ENCODE data around the gene RGS9.
"Not testable (repeated sequence)": the region's sequence is repeated elsewhere in the genome, so short reads cannot be mapped to it uniquely, and the experiment has no call there.

RGS9 gene

GRCh38 chr17:65174974-65175373, 37.8 kb downstream of the RGS9 start:
- Histone ChIP-seq H3K9me3 (no peaks in the 10 kb centered on the region), H3K4me3 (ENCODE audit: low read depth in 1 of 2, low read length in 1 of 2) (no peak overlapping the region), H3K27ac (no peak overlapping the region), H3K4me1 (ENCODE audit: control insufficient read depth in 1 of 2, insufficient read depth in 1 of 2, low read depth in 1 of 2, low read length in 1 of 2) (peaks cover 0 to 4% of the 10 kb centered on the region in 2 experiments), H3K36me3 (no peaks in the 10 kb centered on the region), H3K27me3 (peaks cover 11% of the 10 kb centered on the region)
- TF ChIP-seq, protein P1, sequence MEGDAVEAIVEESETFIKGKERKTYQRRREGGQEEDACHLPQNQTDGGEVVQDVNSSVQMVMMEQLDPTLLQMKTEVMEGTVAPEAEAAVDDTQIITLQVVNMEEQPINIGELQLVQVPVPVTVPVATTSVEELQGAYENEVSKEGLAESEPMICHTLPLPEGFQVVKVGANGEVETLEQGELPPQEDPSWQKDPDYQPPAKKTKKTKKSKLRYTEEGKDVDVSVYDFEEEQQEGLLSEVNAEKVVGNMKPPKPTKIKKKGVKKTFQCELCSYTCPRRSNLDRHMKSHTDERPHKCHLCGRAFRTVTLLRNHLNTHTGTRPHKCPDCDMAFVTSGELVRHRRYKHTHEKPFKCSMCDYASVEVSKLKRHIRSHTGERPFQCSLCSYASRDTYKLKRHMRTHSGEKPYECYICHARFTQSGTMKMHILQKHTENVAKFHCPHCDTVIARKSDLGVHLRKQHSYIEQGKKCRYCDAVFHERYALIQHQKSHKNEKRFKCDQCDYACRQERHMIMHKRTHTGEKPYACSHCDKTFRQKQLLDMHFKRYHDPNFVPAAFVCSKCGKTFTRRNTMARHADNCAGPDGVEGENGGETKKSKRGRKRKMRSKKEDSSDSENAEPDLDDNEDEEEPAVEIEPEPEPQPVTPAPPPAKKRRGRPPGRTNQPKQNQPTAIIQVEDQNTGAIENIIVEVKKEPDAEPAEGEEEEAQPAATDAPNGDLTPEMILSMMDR (IDR thresholded peaks at IDR 0.05): no peak

- H3K36me3 ChIP-seq: no peaks in the 10 kb centered on the region
- peaks cover 11% of the 10 kb centered on the region for H3K27me3 ChIP-seq
- peaks cover 0 to 5% of the 10 kb centered on the region in 2 experiments for H3K4me1 ChIP-seq (ENCODE audit: control insufficient read depth in 1 of 2, insufficient read depth in 1 of 2, low read depth in 1 of 2, low read length in 1 of 2)
- no peaks in the 10 kb centered on the region for H3K9me3 ChIP-seq
- TF ChIP-seq, protein P1 (IDR thresholded peaks at IDR 0.05): no peak
- no peak overlapping the region for H3K27ac ChIP-seq
- H3K4me3 ChIP-seq (ENCODE audit: low read depth in 1 of 2, low read length in 1 of 2): no peak overlapping the region
Measured at GRCh38 chr17:65175952-65176351, 38.8 kb downstream of the RGS9 start.

DNA sequence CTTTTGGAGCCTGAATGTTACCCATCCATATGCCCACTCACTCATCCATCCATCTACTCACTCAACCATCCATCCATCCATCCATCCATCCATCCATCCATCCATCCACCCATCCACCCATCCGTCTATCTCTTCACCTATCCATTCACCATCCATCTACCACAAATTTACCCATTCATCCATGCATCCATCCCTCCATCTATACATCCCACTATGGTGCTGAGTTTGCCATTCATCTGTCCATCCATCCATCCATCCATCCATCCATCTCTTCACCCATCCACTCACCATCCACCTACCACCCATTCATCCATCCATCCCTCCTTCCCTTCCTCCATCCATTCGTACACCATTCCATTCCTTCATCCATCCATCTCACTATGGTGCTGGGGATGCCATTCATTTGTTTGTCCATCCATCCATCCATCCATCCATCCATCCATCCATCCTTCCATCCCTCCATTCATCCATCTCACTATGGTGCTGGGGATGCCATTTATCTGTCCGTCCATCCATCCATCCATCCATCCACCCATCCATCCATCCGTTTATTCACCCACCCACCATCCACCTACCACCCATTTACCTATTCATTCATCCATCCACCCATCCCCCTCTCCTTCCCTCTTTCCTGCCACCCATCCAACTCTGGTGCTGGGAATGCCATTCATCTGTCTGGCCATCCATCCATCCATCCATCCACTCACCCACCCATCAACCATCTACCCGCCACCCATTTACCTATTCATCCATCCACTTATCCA, 39.7 kb downstream of the RGS9 start:
- Histone ChIP-seq H3K36me3 (no peaks in the 10 kb centered on the region), H3K4me1 (ENCODE audit: control insufficient read depth in 1 of 2, insufficient read depth in 1 of 2, low read depth in 1 of 2, low read length in 1 of 2) (peaks cover 8 to 13% of the 10 kb centered on the region in 2 experiments), H3K9me3 (no peaks in the 10 kb centered on the region), H3K27me3 (peaks cover 11% of the 10 kb centered on the region), H3K4me3 (ENCODE audit: low read depth in 1 of 2, low read length in 1 of 2) (no peak overlapping the region), H3K27ac (no peak overlapping the region)
- TF ChIP-seq, protein P1 (IDR thresholded peaks at IDR 0.05): no peak

- H3K36me3 ChIP-seq: no peaks in the 10 kb centered on the region
- TF ChIP-seq, protein P1 (IDR thresholded peaks at IDR 0.05): no peak
- peaks cover 11% of the 10 kb centered on the region for H3K27me3 ChIP-seq
- no peak overlapping the region for H3K27ac ChIP-seq
- no peak overlapping the region for H3K4me3 ChIP-seq (ENCODE audit: low read depth in 1 of 2, low read length in 1 of 2)
- peaks cover 18 to 24% of the 10 kb centered on the region in 2 experiments for H3K4me1 ChIP-seq (ENCODE audit: control insufficient read depth in 1 of 2, insufficient read depth in 1 of 2, low read depth in 1 of 2, low read length in 1 of 2)
- no peaks in the 10 kb centered on the region for H3K9me3 ChIP-seq
Measured at GRCh38 chr17:65177901-65178300, 40.7 kb downstream of the RGS9 start.

GRCh38 chr17:65180276-65180675, 43.1 kb downstream of the RGS9 start:
- H3K4me3 ChIP-seq (ENCODE audit: low read depth in 1 of 2, low read length in 1 of 2); H3K36me3 ChIP-seq; H3K27ac ChIP-seq; H3K9me3 ChIP-seq; H3K27me3 ChIP-seq: not testable (repeated sequence)
- H3K4me1 ChIP-seq (ENCODE audit: control insufficient read depth in 1 of 2, insufficient read depth in 1 of 2, low read depth in 1 of 2, low read length in 1 of 2): peaks cover 18 to 23% of the 10 kb centered on the region in 2 experiments

GRCh38 chr17:65180752-65181236, 43.6 kb downstream of the RGS9 start:
- H3K9me3 ChIP-seq; H3K4me3 ChIP-seq (ENCODE audit: low read depth in 1 of 2, low read length in 1 of 2); H3K36me3 ChIP-seq; H3K27me3 ChIP-seq: not testable (repeated sequence)
- H3K4me1 ChIP-seq (ENCODE audit: control insufficient read depth in 1 of 2, insufficient read depth in 1 of 2, low read depth in 1 of 2, low read length in 1 of 2): peaks cover 18 to 23% of the 10 kb centered on the region in 2 experiments
- peak overlapping the region; percentile 64 for H3K27ac ChIP-seq

Measured in neutrophil (primary cell).